Measurements from ENCODE around the gene TGIF1.

- TF ChIP-seq CTCF (IDR thresholded peaks at IDR 0.05) (no peak), EZH2 (IDR thresholded peaks at IDR 0.05; ENCODE audit: borderline replicate concordance, insufficient read depth, low read depth, low read length, poor library complexity, severe bottlenecking) (no peak)
These were observed 23.9 kb upstream of the TGIF1 start for GRCh38 chr18:3426074-3426473.
